Cardiac muscle cell (in vitro differentiated cells and primary cell): ENCODE data around the gene AKR1C1. TPM values are rescaled to one million over a fixed set of nuclear protein-coding genes. Genes with fewer than 3 reads are reported as not detected.
A peak's percentile ranks its signal among the peaks of the same experiment; 100 is the strongest.
"Not testable (repeated sequence)": the region's sequence is repeated elsewhere in the genome, so short reads cannot be mapped to it uniquely, and the experiment has no call there.

Source experiments
- DNase-seq, 2 donors: peaks; one replicate each; pipeline versions ENCODE4 v3.0.0 to v3.0.0-alpha.2; 2010 to 2017; ENCODE audit warnings: low read depth in 1 of 2, low spot score in 1 of 2
- H3K27ac ChIP-seq: fragments of 200-600 bp; sonication (generic); 2 replicates; pipeline ENCODE4 v1.5.1; 2016
- H3K27me3 ChIP-seq: fragments of 200-600 bp; sonication (generic); 2 replicates; pipeline ENCODE4 v1.6.0; 2016; ENCODE audit warnings: control low read depth
- H3K36me3 ChIP-seq: fragments of 200-600 bp; sonication (generic); 2 replicates; pipeline ENCODE4 v1.5.1; 2016; ENCODE audit warnings: control low read depth
- H3K4me1 ChIP-seq: fragments of 200-600 bp; sonication (generic); 2 replicates; pipeline ENCODE4 v1.8.1; 2017; ENCODE audit warnings: low read depth, mild to moderate bottlenecking, mixed run types
- H3K4me3 ChIP-seq: fragments of 200-600 bp; sonication (generic); 2 replicates; pipeline ENCODE4 v1.5.1; 2016; ENCODE audit warnings: mild to moderate bottlenecking
- H3K9me3 ChIP-seq: fragments of 200-600 bp; sonication (generic); 2 replicates; pipeline ENCODE4 v1.5.1; 2017; ENCODE audit warnings: low read depth, mild to moderate bottlenecking, control low read depth
- CTCF ChIP-seq: IDR thresholded peaks from 2 replicates; pipeline ENCODE4 v1.5.1; 2012; ENCODE audit warnings: low read depth, mild to moderate bottlenecking, low read length
- polyA plus RNA-seq: library from polyadenylated mRNA; unstranded; fragments of >200 nt; fragmentation: Nextera tagmentation; extraction: Ambion mirVana; gene quantifications from 2 replicates; pipeline ENCODE4 v1.2.1, GENCODE V29; 2016
- total RNA-seq: library from RNA; depleted of rRNA; stranded (reverse); fragments of >200 nt; gene quantifications from 2 replicates; pipeline ENCODE4 v1.2.3, GENCODE V29; 2016

The AKR1C1 gene
- total and polyA plus RNA-seq, 2 experiments from 2014 or later, result 16.2 to 22.5 TPM

- not testable (repeated sequence) for H3K27me3 ChIP-seq, H3K27ac ChIP-seq, H3K9me3 ChIP-seq, H3K4me1 ChIP-seq, H3K4me3 ChIP-seq, H3K36me3 ChIP-seq
- TF ChIP-seq CTCF, result peak; percentile 45
- peak in 1 of 2 donors; percentile 81 for DNase-seq
Measured at GRCh38 chr10:5018671-5019277, 55.6 kb downstream of the AKR1C1 start.

- not testable (repeated sequence) for H3K27me3 ChIP-seq, H3K27ac ChIP-seq, H3K4me3 ChIP-seq, H3K36me3 ChIP-seq, H3K4me1 ChIP-seq, H3K9me3 ChIP-seq
- DNase-seq, result peak in 1 of 2 donors; percentile 7
Measured at GRCh38 chr10:5019770-5020612, 56.8 kb downstream of the AKR1C1 start.

- H3K4me1 ChIP-seq, H3K4me3 ChIP-seq, H3K27me3 ChIP-seq, H3K9me3 ChIP-seq, H3K27ac ChIP-seq, H3K36me3 ChIP-seq: not testable (repeated sequence)
- DNase-seq, result peak in 1 of 2 donors; percentile 5
Measured at GRCh38 chr10:5021624-5022290, 58.5 kb downstream of the AKR1C1 start.

GRCh38 chr10:5023177-5023805 lies 60.1 kb downstream of the AKR1C1 start:
- TF ChIP-seq CTCF, result no peak
- H3K27ac ChIP-seq, result no peak overlapping the region
- no peaks in the 10 kb centered on the region for H3K9me3 ChIP-seq
- H3K4me1 ChIP-seq, result peaks cover 3% of the 10 kb centered on the region
- no peak overlapping the region for H3K4me3 ChIP-seq
- H3K36me3 ChIP-seq, result no peaks in the 10 kb centered on the region
- no peaks in the 10 kb centered on the region for H3K27me3 ChIP-seq
- DNase-seq, result no peak

- H3K27ac ChIP-seq, H3K27me3 ChIP-seq, H3K9me3 ChIP-seq, H3K4me3 ChIP-seq, H3K4me1 ChIP-seq, H3K36me3 ChIP-seq: not testable (repeated sequence)
- DNase-seq, result peak in 1 of 2 donors; percentile 12
Measured at GRCh38 chr10:5025461-5025881, 62.3 kb downstream of the AKR1C1 start.

GRCh38 chr10:5030989-5031388 lies 67.8 kb downstream of the AKR1C1 start:
- H3K27ac ChIP-seq, result no peak overlapping the region
- no peak overlapping the region for H3K4me3 ChIP-seq

GRCh38 chr10:5031588-5031987 lies 68.4 kb downstream of the AKR1C1 start:
- not testable (repeated sequence) for H3K4me3 ChIP-seq, H3K4me1 ChIP-seq, H3K9me3 ChIP-seq, H3K36me3 ChIP-seq, H3K27me3 ChIP-seq, H3K27ac ChIP-seq, DNase-seq

More at GRCh38 chr10:5030989-5031388, 67.8 kb downstream of the AKR1C1 start:
- no peaks in the 10 kb centered on the region for H3K9me3 ChIP-seq
- H3K36me3 ChIP-seq, result no peaks in the 10 kb centered on the region
- no peak for TF ChIP-seq CTCF
- H3K4me1 ChIP-seq, result no peaks in the 10 kb centered on the region
- DNase-seq, result no peak
- no peaks in the 10 kb centered on the region for H3K27me3 ChIP-seq

GRCh38 chr10:5032444-5032843 lies 69.2 kb downstream of the AKR1C1 start:
- not testable (repeated sequence) for H3K9me3 ChIP-seq, H3K4me3 ChIP-seq, H3K27me3 ChIP-seq, H3K27ac ChIP-seq, H3K4me1 ChIP-seq, H3K36me3 ChIP-seq, DNase-seq
